Stimulated activated CD4-positive, alpha-beta T cell treated with anti-CD3 and anti-CD28 coated beads, TNF-alpha, amount 100 ng/mL, for 48 hours (primary cell): ENCODE measurements around the gene CCDC136.

Experiments
- DNase-seq, 3 donors: peaks; one replicate each; pipeline ENCODE4 v3.0.0-alpha.2; 2020; ENCODE audit warnings: low read depth in 3 of 3

The CCDC136 gene

GRCh38 chr7:128844777-128845311 lies 53.1 kb downstream of the CCDC136 start:
- no peak for DNase-seq

DNA sequence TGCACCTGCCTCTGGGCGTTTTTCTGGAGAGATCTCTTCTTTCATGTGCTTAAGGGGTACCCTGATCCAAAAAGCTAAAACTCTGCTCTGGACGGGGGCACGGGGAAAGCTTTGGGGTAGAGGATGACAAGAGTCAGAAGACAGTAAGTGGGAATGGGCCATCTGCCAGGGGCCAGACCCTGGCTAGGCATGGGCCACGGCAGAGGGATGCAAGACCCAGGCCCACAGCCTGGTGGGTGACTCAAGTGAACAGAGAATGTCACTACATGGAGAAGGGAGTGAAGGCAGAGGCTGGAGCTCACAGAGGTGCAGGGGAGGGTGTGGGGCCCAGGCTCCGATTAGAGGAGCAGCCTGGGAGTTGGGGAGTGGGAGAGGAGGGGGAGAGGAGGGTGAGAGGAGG lies 53.7 kb downstream of the CCDC136 start:
- no peak for DNase-seq

DNA sequence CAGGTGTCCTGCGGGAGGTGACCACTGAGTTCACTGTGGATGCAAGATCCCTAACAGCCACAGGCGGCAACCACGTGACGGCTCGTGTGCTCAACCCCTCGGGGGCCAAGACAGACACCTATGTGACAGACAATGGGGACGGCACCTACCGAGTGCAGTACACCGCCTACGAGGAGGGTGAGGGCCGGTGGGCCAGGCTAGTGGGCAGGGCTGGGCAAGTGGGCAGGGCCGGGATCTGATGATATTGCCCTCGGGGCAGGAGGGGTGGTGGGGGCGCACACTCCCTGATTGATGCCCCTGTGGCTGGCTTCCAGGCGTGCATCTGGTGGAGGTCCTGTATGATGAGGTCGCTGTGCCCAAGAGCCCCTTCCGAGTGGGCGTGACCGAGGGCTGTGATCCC lies 54.2 kb downstream of the CCDC136 start:
- no peak for DNase-seq

- no peak for DNase-seq
Observed at GRCh38 chr7:128846781-128847444, 55.1 kb downstream of the CCDC136 start.

- DNase-seq, result no peak
Observed at GRCh38 chr7:128847721-128848211, 56.0 kb downstream of the CCDC136 start.

DNA sequence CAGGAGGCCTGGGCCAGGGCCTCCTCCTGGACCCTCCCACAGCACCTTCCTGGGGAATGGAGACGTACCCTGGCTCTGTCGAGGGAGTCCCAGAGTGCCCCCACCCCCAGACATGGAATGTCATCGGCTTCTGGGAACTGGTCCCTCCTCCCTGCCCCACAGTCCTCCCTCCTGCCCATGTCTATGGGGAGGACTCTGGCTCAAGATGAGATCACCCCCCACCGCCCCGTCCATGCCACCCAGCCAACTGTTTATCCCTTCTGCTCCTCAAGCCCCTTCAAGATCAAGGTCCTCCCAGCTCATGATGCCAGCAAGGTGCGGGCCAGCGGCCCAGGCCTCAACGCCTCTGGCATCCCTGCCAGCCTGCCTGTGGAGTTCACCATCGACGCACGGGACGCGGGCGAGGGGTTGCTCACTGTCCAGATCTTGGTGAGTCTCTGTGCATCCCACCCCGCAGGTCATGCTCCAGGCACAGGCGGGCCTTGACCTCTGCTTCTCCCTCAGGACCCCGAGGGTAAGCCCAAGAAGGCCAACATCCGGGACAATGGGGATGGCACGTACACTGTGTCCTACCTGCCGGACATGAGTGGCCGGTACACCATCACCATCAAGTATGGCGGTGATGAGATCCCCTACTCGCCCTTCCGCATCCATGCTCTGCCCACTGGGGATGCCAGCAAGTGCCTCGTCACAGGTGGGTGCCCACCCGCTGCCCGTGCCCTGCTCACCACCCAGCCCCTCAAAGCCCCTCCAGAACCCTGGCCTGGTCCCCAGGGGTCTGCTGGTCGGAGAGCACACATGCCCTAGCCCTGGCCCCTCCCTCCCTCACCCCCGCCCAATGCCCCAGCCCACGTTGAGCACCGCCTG lies 56.8 kb downstream of the CCDC136 start:
- no peak for DNase-seq

DNA sequence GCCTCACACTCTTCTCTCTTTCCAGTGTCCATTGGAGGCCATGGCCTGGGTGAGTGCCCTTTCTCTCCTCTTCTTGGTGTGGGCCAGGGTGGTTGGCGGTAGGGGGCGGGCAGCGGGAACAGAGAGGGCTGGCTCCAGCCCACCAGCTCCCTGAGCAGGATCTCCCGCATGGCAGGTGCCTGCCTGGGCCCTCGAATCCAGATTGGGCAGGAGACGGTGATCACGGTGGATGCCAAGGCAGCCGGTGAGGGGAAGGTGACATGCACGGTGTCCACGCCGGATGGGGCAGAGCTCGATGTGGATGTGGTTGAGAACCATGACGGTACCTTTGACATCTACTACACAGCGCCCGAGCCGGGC lies 57.4 kb downstream of the CCDC136 start:
- no peak for DNase-seq

- DNase-seq, result no peak
Observed at GRCh38 chr7:128849804-128850490, 58.2 kb downstream of the CCDC136 start.

GRCh38 chr7:128852537-128853254 lies 60.9 kb downstream of the CCDC136 start:
- no peak for DNase-seq

DNA sequence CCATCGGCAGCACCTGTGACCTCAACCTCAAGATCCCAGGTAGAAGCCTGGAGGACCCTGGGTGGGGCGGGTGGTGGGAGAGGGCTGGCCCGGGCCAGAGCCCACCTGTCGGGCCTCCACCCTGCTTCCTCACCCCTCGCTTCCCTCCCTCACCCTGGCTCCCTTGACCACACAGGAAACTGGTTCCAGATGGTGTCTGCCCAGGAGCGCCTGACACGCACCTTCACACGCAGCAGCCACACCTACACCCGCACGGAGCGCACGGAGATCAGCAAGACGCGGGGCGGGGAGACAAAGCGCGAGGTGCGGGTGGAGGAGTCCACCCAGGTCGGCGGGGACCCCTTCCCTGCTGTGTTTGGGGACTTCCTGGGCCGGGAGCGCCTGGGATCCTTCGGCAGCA lies 62.0 kb downstream of the CCDC136 start:
- DNase-seq, result no peak

DNA sequence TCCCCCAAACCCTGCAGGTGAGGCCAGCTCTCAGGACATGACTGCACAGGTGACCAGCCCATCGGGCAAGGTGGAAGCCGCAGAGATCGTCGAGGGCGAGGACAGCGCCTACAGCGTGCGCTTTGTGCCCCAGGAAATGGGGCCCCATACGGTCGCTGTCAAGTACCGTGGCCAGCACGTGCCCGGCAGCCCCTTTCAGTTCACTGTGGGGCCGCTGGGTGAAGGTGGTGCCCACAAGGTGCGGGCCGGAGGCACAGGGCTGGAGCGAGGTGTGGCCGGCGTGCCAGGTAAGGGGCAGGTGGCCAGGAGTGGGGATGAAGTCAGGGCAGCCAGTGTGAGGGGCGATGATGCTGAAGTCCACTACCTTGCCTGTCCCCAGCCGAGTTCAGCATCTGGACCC lies 62.6 kb downstream of the CCDC136 start:
- DNase-seq, result no peak

GRCh38 chr7:128855559-128855958 lies 63.8 kb downstream of the CCDC136 start:
- no peak for DNase-seq

- DNase-seq, result no peak
Observed at GRCh38 chr7:128856001-128856718, 64.4 kb downstream of the CCDC136 start.

DNA sequence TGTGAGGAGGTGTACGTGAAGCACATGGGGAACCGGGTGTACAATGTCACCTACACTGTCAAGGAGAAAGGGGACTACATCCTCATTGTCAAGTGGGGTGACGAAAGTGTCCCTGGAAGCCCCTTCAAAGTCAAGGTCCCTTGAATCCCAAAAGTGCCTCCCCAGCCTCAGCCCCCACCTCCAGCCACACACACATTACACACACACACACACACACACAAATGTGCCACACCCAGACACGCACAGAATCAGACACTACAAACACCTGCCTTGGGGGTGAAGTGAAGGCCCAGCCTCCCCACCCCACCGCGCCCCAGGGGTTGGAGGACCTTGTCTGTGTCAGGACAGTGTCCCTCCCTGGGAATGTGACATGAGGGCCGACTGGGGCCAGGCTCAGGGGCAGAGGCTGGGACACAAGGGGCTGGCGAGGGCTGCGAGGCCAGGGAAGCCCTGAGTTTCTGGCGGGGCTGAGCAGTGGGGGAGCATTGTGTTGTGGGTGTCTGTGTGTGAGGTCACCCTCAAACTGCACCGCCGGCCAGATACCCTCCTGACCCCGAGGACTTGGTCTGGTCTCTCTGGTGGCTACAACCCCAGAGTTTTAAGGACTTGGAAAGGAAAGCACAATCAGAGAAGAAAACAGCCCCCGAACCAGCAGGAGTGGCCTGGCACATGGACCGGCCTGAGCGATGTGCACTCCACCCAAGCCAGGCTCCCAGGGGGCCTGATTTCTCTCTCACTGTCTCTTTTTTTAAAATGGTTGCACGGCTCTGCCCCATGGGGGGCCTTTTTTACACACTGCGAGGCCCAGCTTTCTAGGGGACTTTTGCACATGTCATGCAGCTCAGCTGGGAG lies 66.8 kb downstream of the CCDC136 start:
- no peak for DNase-seq

GRCh38 chr7:128859232-128860157 lies 67.7 kb downstream of the CCDC136 start:
- no peak for DNase-seq

DNA sequence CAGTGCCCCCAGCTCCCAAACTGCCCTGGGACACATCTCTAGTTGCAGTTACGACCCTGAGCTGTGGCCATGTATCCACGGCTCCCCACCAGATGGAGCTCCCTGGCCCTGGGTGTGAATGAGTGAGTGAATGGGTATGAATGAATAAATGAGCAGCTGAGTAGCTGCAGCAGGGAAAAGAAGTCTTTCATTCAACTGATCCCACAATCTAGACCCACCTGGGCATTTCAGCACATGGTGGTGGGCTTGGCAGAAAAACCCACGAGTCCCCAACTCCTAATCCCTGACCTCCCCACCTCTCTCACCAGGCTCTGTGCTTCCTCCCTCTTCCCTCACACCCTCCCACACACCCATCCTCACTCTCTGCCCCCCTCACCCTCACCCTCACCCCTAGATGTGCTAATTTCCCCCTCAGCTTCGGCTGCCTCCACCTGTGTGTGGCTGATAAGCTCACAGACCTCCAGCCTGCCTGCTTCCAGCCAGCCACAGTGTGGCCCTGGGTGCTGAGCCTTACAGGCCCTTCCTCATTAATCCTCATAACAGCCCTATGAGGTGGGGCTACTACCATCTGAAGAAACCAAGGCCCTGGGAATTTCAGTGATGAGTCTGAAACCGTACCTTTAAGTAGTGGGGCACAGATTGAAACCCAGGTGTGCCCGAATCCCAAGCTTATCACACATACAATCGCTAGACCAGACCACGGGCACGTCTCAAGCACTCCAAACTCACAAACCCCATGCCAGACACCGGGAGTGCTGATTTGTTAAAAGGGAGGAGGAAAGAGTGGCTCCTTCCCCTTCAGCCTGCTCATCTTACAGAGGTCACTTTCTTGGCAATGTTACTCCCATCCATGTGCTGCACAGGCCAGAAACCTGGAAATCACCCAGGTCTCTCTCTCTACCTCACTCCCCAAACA lies 68.6 kb downstream of the CCDC136 start:
- DNase-seq, result no peak

GRCh38 chr7:128861957-128862570 lies 70.3 kb downstream of the CCDC136 start:
- no peak for DNase-seq
